Measurements from ENCODE around the gene CFAP107.
"Not testable (repeated sequence)": the region's sequence is repeated elsewhere in the genome, so short reads cannot be mapped to it uniquely, and the experiment has no call there.

The CFAP107 gene

DNA sequence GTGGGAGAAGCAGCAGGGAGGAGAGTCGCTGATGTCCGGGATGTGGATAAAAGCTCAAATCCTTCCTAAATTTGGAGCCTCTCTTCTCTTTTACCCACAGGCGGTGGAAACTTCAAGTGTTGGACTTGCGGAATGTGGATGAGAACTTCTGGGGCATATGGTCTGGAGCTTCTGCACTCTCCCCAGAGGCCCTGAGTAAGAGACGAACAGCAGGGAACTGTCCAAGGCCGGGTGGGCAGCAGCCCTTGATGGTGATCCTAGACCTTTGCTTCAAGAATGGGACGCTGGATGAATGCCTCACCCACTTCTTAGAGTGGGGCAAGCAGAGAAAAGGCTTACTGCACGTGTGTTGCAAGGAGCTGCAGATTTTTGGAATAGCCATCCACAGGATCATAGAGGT lies 29.4 kb downstream of the CFAP107 start:
- no peak overlapping the region for H3K27ac ChIP-seq
- no peak for DNase-seq (ENCODE audit: low read depth, low spot score)

DNA sequence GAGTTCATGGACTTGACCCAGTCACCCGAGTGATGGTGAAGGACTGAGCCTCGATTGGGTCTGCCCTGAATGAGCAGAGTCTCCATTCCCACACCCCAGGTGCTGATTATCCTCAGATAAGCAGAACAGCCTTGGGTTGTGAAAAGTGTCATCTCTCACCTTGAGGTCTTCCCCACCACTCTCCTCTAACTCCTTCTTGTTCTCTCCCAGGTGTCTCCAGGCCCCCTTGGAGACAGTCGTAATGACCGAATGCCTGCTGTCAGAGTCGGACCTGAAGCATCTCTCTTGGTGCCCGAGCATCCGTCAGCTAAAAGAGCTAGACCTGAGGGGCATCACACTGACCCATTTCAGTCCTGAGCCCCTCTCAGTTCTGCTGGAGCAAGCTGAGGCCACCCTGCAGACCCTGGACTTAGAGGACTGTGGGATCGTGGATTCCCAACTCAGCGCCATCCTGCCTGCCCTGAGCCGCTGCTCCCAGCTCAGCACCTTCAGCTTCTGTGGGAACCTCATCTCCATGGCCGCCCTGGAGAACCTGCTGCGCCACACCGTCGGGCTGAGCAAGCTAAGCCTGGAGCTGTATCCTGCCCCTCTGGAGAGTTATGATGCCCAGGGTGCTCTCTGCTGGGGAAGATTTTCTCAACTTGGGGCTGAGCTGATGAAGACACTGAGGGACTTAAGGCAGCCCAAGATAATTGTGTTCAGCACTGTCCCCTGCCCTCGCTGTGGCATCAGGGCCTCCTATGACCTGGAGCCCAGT lies 31.0 kb downstream of the CFAP107 start:
- no peak for DNase-seq (ENCODE audit: low read depth, low spot score)

DNA sequence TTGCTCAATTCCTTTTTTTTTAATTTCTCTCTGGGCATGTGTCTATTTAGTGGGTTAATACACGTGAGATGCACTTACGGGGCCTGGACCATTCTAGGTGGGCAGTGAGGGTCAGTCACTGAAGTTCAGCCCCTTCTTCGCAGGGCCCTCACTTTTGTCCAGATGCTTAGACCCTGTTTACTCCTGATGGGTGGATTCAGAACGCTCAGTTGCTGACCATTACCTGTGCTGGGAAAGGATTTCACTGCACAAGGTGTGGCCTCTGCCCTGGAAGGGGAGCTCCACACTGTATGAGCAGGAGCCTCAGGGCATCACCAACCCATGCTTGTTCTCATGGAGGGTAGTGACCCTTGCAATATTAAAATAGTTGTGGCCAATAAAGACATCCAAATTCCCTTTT lies 32.1 kb downstream of the CFAP107 start:
- DNase-seq (ENCODE audit: low read depth, low spot score): no peak
- H3K27ac ChIP-seq: no peak overlapping the region

More for the DNA sequence above, 31.0 kb downstream of the CFAP107 start:
- no peak overlapping the region for H3K27ac ChIP-seq

DNA sequence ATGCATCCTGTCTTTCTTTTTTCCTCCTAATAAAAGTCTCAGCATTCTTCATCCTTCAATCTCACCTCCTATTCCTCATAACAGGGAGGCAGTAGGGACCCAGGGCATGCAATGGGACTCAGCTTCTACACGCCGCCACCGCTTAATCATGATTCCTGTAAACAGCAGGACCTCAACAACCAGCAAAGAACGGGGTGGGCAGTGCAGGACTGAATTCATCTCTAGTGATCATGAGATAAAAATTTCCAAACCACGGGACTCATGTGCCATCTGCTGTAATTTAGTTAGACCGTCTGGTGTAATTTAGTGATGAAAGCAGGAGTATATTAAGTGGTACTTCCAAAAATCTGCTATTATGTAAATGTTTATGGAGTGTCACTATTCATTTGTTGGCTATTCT lies 32.9 kb downstream of the CFAP107 start:
- DNase-seq (ENCODE audit: low read depth, low spot score): no peak
- H3K27ac ChIP-seq: no peak overlapping the region

DNA sequence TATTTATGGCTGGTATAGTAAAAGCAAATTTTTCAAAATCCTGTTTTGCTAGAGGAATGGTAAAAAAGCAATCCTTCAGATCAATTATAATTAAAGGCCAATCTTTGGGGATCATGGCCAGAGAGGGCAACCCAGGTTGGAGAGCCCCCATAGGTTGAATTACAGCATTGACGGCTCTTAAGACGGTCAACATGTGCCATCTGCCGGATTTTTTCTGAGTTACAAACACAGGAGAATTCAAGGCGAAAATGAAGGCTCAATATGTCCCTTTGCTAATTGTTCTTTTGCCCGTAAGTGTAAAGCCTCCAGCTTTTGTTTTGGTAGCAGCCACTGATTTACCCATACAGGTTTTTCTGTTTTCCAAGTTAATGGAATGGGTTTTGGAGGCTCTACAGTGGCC lies 35.5 kb downstream of the CFAP107 start:
- not testable (repeated sequence) for DNase-seq (ENCODE audit: low read depth, low spot score); H3K27ac ChIP-seq

DNA sequence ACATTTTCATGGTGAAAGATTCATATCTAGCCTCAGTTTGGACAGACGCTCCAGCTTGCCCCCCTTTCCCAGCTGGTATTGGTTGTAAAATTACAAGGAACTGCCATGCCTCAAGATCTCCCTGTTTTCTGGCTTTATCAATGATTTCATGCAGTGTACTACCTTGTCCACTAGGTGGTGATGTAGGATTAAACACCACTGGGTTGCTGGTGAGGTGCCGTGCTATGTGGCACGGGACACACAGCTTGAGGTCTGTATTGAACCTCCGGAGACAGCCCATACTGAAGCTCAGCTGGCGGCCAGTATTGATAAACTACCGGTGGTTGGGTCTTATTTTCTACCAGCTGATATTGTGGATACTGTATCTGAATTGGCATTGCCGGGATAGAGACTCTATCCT lies 37.8 kb downstream of the CFAP107 start:
- H3K27ac ChIP-seq; DNase-seq (ENCODE audit: low read depth, low spot score): not testable (repeated sequence)

DNA sequence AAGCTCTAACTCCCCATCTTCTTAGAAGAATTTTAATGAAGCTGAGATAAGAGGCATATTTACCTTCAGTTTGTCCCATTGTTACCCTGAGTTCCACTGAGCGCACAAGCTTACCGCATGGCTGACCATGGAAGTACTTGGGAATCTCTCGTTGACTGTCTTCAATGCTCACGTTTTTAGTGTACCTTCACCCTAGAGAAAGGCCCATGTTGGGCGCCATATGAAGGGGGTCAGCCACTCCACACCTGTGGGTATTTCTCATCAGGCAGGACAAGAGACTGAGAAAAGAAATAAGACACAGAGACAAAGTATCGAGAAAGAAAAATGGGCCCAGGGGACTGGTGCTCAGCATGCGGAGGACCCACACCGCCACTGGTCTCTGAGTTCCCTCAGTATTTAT lies 38.7 kb downstream of the CFAP107 start:
- H3K27ac ChIP-seq; DNase-seq (ENCODE audit: low read depth, low spot score): not testable (repeated sequence)

DNA sequence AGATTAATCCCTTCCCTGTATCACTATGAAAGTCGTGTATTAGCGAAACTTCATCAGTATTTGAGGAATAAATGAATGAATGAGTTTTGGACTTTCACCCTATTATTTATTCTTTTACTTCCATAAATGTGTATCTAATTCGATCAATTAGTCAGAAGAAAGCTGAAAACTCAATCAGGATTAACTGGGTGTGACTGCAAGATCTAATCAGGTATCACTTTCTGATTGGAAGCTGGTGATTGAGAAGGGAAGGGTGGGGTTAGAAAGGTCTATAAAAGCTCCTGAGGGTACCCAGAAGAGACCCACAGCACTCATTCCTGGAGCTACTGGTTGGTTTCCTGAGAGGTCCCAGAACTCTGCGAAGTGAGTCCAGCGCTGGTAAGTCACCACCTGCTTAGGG lies 45.1 kb downstream of the CFAP107 start, which contains the start of gene PRAMEF1:
TSS of gene PRAMEF1 (plus strand) at position 301 of the 400 bp plus-strand sequence. CDS start 1,831 bp downstream, outside the sequence.
- not testable (repeated sequence) for H3K27ac ChIP-seq; DNase-seq (ENCODE audit: low read depth, low spot score)

DNA sequence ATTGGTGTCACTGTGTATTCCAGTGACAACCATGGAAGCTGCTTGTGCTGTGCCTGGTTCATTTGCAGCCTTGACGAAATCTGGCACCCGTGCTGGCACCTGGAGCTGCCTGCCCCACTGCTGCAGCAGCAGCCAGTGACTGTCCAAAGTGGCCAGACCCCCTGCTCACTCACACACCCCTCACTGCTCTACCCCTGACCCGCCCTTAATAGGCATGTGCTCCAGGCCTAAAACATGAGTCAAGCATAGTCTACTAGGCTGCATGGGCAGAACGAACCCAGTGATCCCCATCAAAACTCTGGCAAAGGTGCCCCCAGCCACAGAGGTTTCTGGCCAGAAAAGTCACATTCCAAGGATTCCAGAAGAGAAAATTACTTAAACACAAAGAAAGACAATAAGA lies 52.9 kb downstream of the CFAP107 start:
- H3K27ac ChIP-seq: no peak overlapping the region
- no peak for DNase-seq (ENCODE audit: low read depth, low spot score)

DNA sequence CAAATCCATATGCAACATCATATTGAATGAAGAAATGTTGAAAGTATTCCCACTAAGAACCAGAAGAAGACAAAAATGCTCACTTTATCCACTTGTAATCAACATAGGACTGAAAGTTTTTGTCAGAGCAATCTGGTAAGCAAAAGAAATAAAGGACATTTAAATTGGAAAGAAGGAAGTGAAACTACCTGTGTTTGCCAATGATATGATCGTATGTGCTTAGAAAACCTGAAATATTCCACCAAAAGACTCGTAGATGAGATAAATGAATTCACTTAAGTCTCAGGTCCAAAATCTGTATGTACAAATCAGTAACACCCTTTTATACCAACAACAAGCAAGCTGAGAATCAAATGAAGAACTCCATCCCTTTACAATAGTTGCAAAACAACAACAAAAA lies 53.7 kb downstream of the CFAP107 start:
- no peak for DNase-seq (ENCODE audit: low read depth, low spot score)
- no peak overlapping the region for H3K27ac ChIP-seq

DNA sequence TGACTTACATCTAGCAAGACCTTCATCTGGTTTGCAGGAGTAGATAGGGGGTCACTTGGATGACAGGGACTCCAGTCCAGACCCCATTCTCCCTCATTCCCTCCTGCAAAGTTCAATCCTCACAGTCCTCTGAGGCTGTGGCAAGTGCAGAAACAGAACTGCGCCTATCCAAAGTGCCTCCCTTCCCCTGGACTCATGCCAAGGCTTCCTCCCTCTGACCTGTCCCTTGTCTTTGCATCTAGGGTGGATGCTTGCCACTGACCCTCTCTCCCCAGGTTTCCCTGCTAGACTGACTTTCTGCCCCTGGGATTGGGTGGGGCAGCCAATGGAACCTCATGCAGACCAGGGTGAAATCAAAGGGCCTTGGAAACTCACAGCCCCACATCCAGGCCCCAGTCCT lies 63.9 kb downstream of the CFAP107 start:
- DNase-seq (ENCODE audit: low read depth, low spot score): no peak
- no peak overlapping the region for H3K27ac ChIP-seq

DNA sequence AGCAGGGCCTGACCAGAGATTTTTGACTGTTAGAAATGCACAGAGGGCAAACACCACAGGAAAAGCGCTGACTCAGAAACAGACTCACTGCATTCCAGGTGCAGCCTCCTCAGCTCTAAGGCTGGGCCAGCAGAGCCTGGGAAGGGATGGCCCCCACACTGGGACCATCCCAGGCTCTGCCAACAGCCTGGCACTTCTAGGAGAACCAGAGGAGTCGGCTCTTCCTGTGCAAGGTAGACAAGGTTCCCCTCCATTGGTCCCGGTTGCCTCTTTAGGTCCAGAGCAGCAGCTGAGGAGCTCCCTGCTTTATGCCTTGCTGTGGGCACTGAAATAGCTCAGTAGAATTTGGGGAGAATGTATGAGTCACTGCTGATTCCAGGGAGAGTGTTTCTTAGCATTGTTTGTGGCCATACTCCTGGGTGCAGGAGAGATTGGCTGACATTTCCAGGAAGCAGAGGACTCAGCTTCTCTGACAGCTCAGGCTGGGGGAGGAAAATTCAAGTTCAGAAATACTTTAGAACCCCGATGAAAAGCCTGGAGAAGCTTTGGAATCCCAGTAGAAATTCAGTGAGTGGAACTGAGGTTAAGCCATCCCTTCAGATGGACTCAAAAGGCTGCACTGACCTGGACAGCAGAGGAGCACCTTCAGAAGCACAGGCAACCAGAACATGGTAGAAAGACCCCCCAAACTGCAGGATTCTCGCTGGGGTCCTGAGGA lies 64.8 kb downstream of the CFAP107 start:
- no peak overlapping the region for H3K27ac ChIP-seq
- DNase-seq (ENCODE audit: low read depth, low spot score): no peak

DNA sequence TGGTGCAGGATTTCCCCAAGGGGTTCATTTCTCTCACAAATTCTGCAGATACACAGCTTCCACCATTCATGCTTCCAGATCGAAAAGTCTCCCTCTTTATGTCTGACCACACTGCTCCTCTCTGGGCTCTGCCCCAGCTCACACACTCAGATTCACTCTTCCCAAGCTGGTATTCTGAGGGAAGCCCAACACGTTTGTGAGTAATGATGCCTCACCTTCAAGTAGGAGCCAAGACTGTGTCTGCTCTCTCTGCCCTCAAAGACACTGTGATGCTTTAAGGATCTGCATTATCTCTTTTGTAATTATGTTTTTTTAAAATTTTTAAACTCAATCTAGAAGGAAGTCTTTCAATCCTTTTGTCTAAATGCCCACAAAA lies 65.4 kb downstream of the CFAP107 start:
- H3K27ac ChIP-seq: no peak overlapping the region
- no peak for DNase-seq (ENCODE audit: low read depth, low spot score)
